Astrocyte (in vitro differentiated cells and primary cell): ENCODE data around the gene CEMP1. TPM values are rescaled to one million over a fixed set of nuclear protein-coding genes. Genes with fewer than 3 reads are reported as not detected.

Experiments
- DNase-seq: peaks from one replicate; pipeline ENCODE4 v3.0.0-alpha.2; 2010; ENCODE audit warnings: low read depth
- FAIRE-seq: peaks from 2 replicates; lab custom pipeline; 2011; peaks lifted over from hg19 to GRCh38; lab: Jason Lieb, UNC
- H2AFZ ChIP-seq: 2 replicates; pipeline ENCODE4 v1.6.0; 2012; ENCODE audit warnings: low read depth, low read length, inconsistent platforms
- H3K27ac ChIP-seq: 2 replicates; pipeline ENCODE4 v1.5.1; 2011; ENCODE audit warnings: low read depth, low read length, inconsistent platforms
- H3K27me3 ChIP-seq: 2 replicates; pipeline ENCODE4 v1.6.0; 2011; ENCODE audit warnings: low read length, inconsistent platforms; ENCODE audit not compliant: insufficient read depth
- H3K36me3 ChIP-seq: 2 replicates; pipeline ENCODE4 v1.5.1; 2011; ENCODE audit warnings: low read length, inconsistent platforms; ENCODE audit not compliant: insufficient read depth
- H3K4me1 ChIP-seq: 2 replicates; pipeline ENCODE4 v1.5.1; 2011; ENCODE audit warnings: low read length, inconsistent platforms; ENCODE audit not compliant: insufficient read depth
- H3K4me2 ChIP-seq: 2 replicates; pipeline ENCODE4 v1.6.0; 2012; ENCODE audit warnings: low read length, inconsistent platforms
- H3K4me3 ChIP-seq: 2 replicates; pipeline ENCODE4 v1.5.1; 2011; ENCODE audit warnings: low read depth, mild to moderate bottlenecking, low read length, inconsistent platforms; ENCODE audit not compliant: insufficient read depth
- H3K79me2 ChIP-seq: 2 replicates; pipeline ENCODE4 v1.6.0; 2012; ENCODE audit warnings: mild to moderate bottlenecking, low read length, inconsistent platforms; ENCODE audit not compliant: insufficient read depth
- H3K9ac ChIP-seq: 2 replicates; pipeline ENCODE4 v1.6.0; 2012; ENCODE audit warnings: mild to moderate bottlenecking, low read length, inconsistent platforms
- H3K9me3 ChIP-seq: 2 replicates; pipeline ENCODE4 v1.5.1; 2012; ENCODE audit warnings: low read depth, mild to moderate bottlenecking, low read length, inconsistent platforms; ENCODE audit not compliant: insufficient read depth
- H4K20me1 ChIP-seq: 2 replicates; pipeline ENCODE4 v1.6.0; 2012; ENCODE audit warnings: low read length, inconsistent platforms; ENCODE audit not compliant: insufficient read depth
- H3K27ac Mint-ChIP-seq: one replicate; pipeline ENCODE4 v1.8.0; 2021; ENCODE audit warnings: mild to moderate bottlenecking, mixed read lengths; ENCODE audit not compliant: unreplicated experiment
- H3K27me3 Mint-ChIP-seq: one replicate; pipeline ENCODE4 v1.8.0; 2021; ENCODE audit warnings: low read depth, mixed read lengths; ENCODE audit not compliant: unreplicated experiment
- H3K36me3 Mint-ChIP-seq: one replicate; pipeline ENCODE4 v1.8.0; 2021; ENCODE audit warnings: low read depth, mixed read lengths; ENCODE audit not compliant: unreplicated experiment
- H3K4me1 Mint-ChIP-seq: one replicate; pipeline ENCODE4 v1.8.0; 2021; ENCODE audit warnings: low read depth, mixed read lengths; ENCODE audit not compliant: unreplicated experiment
- H3K4me3 Mint-ChIP-seq: one replicate; pipeline ENCODE4 v1.8.0; 2021; ENCODE audit warnings: mild to moderate bottlenecking, moderate library complexity, mixed read lengths; ENCODE audit not compliant: unreplicated experiment
- H3K9me3 Mint-ChIP-seq: one replicate; pipeline ENCODE4 v1.8.0; 2021; ENCODE audit warnings: mild to moderate bottlenecking, mixed read lengths; ENCODE audit not compliant: unreplicated experiment
- EZH2 ChIP-seq: IDR thresholded peaks from 2 replicates; pipeline ENCODE4 v1.6.1; 2012; ENCODE audit warnings: mild to moderate bottlenecking, low read length, inconsistent platforms; ENCODE audit not compliant: insufficient read depth
- total RNA-seq: library from RNA; stranded (reverse); gene quantifications from 2 replicates; pipeline ENCODE4 v1.2.1, GENCODE V29; 2021
- TF ChIP-seq, protein P1 (sequence below): IDR thresholded peaks from 2 replicates; pipeline ENCODE4 v1.5.1; 2011; ENCODE audit warnings: low read depth, mild to moderate bottlenecking, inconsistent platforms, low read length, moderate library complexity; ENCODE audit not compliant: insufficient read depth

The CEMP1 gene
- total RNA-seq, 1 donor from 2014 or later: not detected

DNA sequence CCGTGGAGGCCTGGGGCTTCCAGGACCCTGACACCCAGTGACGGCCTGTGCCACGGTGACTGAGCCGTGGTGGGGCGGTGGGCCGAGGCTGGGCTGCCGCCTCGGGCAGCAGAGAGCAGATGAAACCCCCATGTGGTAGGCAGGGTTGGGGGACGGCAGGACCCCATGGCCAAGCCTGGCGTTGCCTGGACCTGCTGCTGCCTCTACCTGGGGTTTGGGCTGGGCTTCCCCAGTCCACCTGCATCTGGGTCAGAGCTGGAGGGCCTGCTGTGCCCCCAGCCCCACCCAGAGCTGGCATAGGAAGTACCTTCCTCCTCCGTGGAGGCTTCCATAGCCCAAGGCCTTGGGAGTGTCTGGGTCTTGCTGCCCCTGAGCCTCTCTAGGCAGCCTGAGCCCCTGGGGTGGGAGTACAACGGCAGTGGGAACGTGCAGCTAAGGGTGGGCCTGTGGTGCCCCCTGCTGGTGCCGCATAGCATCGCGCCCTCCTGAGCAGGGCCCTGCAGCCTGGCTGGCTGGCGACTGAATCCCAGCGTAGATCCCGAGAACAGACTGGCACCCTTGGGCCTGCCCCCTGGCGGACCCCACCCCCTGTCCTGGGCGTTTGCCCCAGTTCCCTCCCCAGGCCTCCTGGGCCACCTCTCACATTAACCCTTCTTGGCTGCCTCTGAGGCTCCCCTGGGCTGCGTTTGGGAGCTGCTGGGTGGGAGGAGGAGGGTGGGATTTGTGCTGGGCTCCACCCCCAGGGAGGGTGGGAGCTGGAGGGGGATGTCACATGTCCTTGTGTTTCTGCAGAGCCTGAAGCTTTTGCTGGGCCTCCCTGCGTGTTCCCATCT lies 30.1 kb downstream of the CEMP1 start:
- peaks cover 8% of the 10 kb centered on the region for H3K4me1 Mint-ChIP-seq
- Histone ChIP-seq H3K4me2 (peak overlapping the region; percentile 72), H3K79me2 (no peaks in the 10 kb centered on the region), H3K9ac (no peak overlapping the region), H4K20me1 (peaks cover 19% of the 10 kb centered on the region), H3K4me3 (no peak overlapping the region), H3K4me1 (peaks cover 12% of the 10 kb centered on the region), H3K27ac (no peak overlapping the region), H3K27me3 (no peaks in the 10 kb centered on the region), H3K36me3 (no peaks in the 10 kb centered on the region), H3K9me3 (no peaks in the 10 kb centered on the region), H2AFZ (no peak overlapping the region)
- H3K4me3 Mint-ChIP-seq: no peak overlapping the region
- TF ChIP-seq, protein P1, sequence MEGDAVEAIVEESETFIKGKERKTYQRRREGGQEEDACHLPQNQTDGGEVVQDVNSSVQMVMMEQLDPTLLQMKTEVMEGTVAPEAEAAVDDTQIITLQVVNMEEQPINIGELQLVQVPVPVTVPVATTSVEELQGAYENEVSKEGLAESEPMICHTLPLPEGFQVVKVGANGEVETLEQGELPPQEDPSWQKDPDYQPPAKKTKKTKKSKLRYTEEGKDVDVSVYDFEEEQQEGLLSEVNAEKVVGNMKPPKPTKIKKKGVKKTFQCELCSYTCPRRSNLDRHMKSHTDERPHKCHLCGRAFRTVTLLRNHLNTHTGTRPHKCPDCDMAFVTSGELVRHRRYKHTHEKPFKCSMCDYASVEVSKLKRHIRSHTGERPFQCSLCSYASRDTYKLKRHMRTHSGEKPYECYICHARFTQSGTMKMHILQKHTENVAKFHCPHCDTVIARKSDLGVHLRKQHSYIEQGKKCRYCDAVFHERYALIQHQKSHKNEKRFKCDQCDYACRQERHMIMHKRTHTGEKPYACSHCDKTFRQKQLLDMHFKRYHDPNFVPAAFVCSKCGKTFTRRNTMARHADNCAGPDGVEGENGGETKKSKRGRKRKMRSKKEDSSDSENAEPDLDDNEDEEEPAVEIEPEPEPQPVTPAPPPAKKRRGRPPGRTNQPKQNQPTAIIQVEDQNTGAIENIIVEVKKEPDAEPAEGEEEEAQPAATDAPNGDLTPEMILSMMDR: peak; percentile 80
- no peak for TF ChIP-seq EZH2
- no peaks in the 10 kb centered on the region for H3K9me3 Mint-ChIP-seq
- H3K27me3 Mint-ChIP-seq: no peaks in the 10 kb centered on the region
- no peak overlapping the region for H3K27ac Mint-ChIP-seq
- peaks cover 5% of the 10 kb centered on the region for H3K36me3 Mint-ChIP-seq
- no peak for FAIRE-seq
- peak; percentile 38 for DNase-seq

DNA sequence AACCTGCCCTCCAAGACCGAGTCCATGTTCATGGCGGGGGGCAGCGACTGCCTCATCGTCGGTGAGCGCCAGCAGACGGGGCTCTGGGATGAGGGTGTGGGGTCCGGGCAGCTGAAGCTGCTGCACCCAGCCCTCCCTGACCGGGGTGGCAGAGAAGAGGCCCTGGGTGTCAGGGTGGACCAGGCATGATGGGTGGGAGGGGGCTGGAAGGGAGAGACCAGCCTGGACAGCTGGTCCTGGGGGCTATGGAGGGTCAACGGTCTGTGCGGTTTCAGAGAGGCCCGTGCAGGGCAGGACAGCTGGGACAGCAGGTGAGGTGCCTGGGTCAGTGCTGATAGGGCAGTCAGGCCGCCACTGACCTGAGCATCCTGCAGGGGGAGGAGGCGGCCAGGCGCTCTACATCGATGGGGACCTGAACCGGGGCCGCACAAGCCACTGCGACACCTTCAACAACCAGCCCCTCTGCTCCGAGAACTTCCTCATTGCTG lies 30.7 kb downstream of the CEMP1 start:
- Histone ChIP-seq H3K36me3 (no peaks in the 10 kb centered on the region), H4K20me1 (peaks cover 19% of the 10 kb centered on the region), H3K4me2 (no peak overlapping the region), H3K9ac (no peak overlapping the region), H2AFZ (no peak overlapping the region), H3K9me3 (no peaks in the 10 kb centered on the region), H3K27me3 (no peaks in the 10 kb centered on the region), H3K4me3 (no peak overlapping the region), H3K27ac (no peak overlapping the region), H3K4me1 (peaks cover 12% of the 10 kb centered on the region), H3K79me2 (no peaks in the 10 kb centered on the region)
- H3K4me1 Mint-ChIP-seq: peaks cover 8% of the 10 kb centered on the region
- no peaks in the 10 kb centered on the region for H3K9me3 Mint-ChIP-seq
- no peaks in the 10 kb centered on the region for H3K27me3 Mint-ChIP-seq
- no peak overlapping the region for H3K4me3 Mint-ChIP-seq
- DNase-seq: no peak
- peaks cover 5% of the 10 kb centered on the region for H3K36me3 Mint-ChIP-seq
- TF ChIP-seq EZH2: no peak
- TF ChIP-seq, protein P1: no peak
- H3K27ac Mint-ChIP-seq: no peak overlapping the region
- no peak for FAIRE-seq
